ENCODE measurements around the gene ATP6V0E2. TPM values are rescaled to one million over a fixed set of nuclear protein-coding genes. Genes with fewer than 3 reads are reported as not detected.
A peak's percentile ranks its signal among the peaks of the same experiment; 100 is the strongest.
"Not testable (repeated sequence)": the region's sequence is repeated elsewhere in the genome, so short reads cannot be mapped to it uniquely, and the experiment has no call there.

ATP6V0E2 gene
- polyA plus RNA-seq, 2 donors, result 5.3 to 9.8 TPM

GRCh38 chr7:149830527-149830926 lies 43.2 kb upstream of the ATP6V0E2 start:
- not testable (repeated sequence) for H3K27me3 ChIP-seq (ENCODE audit: control insufficient read depth in 1 of 2, insufficient read depth in 2 of 2, low read length in 2 of 2); H3K4me3 ChIP-seq (ENCODE audit: low read depth in 1 of 2, low read length in 2 of 2); H3K36me3 ChIP-seq (ENCODE audit: control insufficient read depth in 2 of 2, insufficient read depth in 2 of 2, low read length in 1 of 2); H3K27ac ChIP-seq (ENCODE audit: low read depth in 2 of 2, low read length in 1 of 2); H3K9me3 ChIP-seq (ENCODE audit: control insufficient read depth in 2 of 2, insufficient read depth in 1 of 2, low read depth in 1 of 2, low read length in 1 of 2)
- H3K4me1 ChIP-seq (ENCODE audit: control insufficient read depth in 2 of 2, insufficient read depth in 2 of 2, low read length in 1 of 2), result peaks cover 4 to 10% of the 10 kb centered on the region in 2 donors
- WGBS, 2 donors, result 33 to 43% methylated on average over 1 of the region's 1 CpG

GRCh38 chr7:149830997-149831740 lies 42.6 kb upstream of the ATP6V0E2 start:
- H3K4me1 ChIP-seq (ENCODE audit: control insufficient read depth in 2 of 2, insufficient read depth in 2 of 2, low read length in 1 of 2), result peaks cover 4 to 6% of the 10 kb centered on the region in 2 donors
- H3K27ac ChIP-seq (ENCODE audit: low read depth in 2 of 2, low read length in 1 of 2), result no peak overlapping the region
- 37 to 53% methylated on average over 11 of the region's 11 CpGs for WGBS, 2 donors
- H3K9me3 ChIP-seq (ENCODE audit: control insufficient read depth in 2 of 2, insufficient read depth in 1 of 2, low read depth in 1 of 2, low read length in 1 of 2), result no peaks in the 10 kb centered on the region
- no peaks in the 10 kb centered on the region for H3K27me3 ChIP-seq (ENCODE audit: control insufficient read depth in 1 of 2, insufficient read depth in 2 of 2, low read length in 2 of 2)
- H3K4me3 ChIP-seq (ENCODE audit: low read depth in 1 of 2, low read length in 2 of 2), result no peak overlapping the region
- H3K36me3 ChIP-seq (ENCODE audit: control insufficient read depth in 2 of 2, insufficient read depth in 2 of 2, low read length in 1 of 2), result no peaks in the 10 kb centered on the region

GRCh38 chr7:149831741-149832219 lies 42.0 kb upstream of the ATP6V0E2 start:
- Histone ChIP-seq H3K36me3 (ENCODE audit: control insufficient read depth in 2 of 2, insufficient read depth in 2 of 2, low read length in 1 of 2) (no peaks in the 10 kb centered on the region), H3K4me3 (ENCODE audit: low read depth in 1 of 2, low read length in 2 of 2) (no peak overlapping the region), H3K27ac (ENCODE audit: low read depth in 2 of 2, low read length in 1 of 2) (no peak overlapping the region), H3K27me3 (ENCODE audit: control insufficient read depth in 1 of 2, insufficient read depth in 2 of 2, low read length in 2 of 2) (no peaks in the 10 kb centered on the region), H3K4me1 (ENCODE audit: control insufficient read depth in 2 of 2, insufficient read depth in 2 of 2, low read length in 1 of 2) (peaks cover under 1 to 4% of the 10 kb centered on the region in 2 donors), H3K9me3 (ENCODE audit: control insufficient read depth in 2 of 2, insufficient read depth in 1 of 2, low read depth in 1 of 2, low read length in 1 of 2) (no peaks in the 10 kb centered on the region)
- WGBS, 2 donors, result 77 to 81% methylated on average over 9 of the region's 9 CpGs

- no peak overlapping the region for H3K4me3 ChIP-seq (ENCODE audit: low read depth in 1 of 2, low read length in 2 of 2)
- H3K4me1 ChIP-seq (ENCODE audit: control insufficient read depth in 2 of 2, insufficient read depth in 2 of 2, low read length in 1 of 2), result peaks cover 0 to 4% of the 10 kb centered on the region in 2 donors
- WGBS, 2 donors, result 66 to 70% methylated on average over 13 of the region's 13 CpGs
- H3K9me3 ChIP-seq (ENCODE audit: control insufficient read depth in 2 of 2, insufficient read depth in 1 of 2, low read depth in 1 of 2, low read length in 1 of 2), result no peaks in the 10 kb centered on the region
- H3K27me3 ChIP-seq (ENCODE audit: control insufficient read depth in 1 of 2, insufficient read depth in 2 of 2, low read length in 2 of 2), result no peaks in the 10 kb centered on the region
- no peaks in the 10 kb centered on the region for H3K36me3 ChIP-seq (ENCODE audit: control insufficient read depth in 2 of 2, insufficient read depth in 2 of 2, low read length in 1 of 2)
- H3K27ac ChIP-seq (ENCODE audit: low read depth in 2 of 2, low read length in 1 of 2), result no peak overlapping the region
Observed at GRCh38 chr7:149832332-149833041, 41.3 kb upstream of the ATP6V0E2 start.

- Histone ChIP-seq H3K9me3 (ENCODE audit: control insufficient read depth in 2 of 2, insufficient read depth in 1 of 2, low read depth in 1 of 2, low read length in 1 of 2) (no peaks in the 10 kb centered on the region), H3K27ac (ENCODE audit: low read depth in 2 of 2, low read length in 1 of 2) (no peak overlapping the region), H3K4me1 (ENCODE audit: control insufficient read depth in 2 of 2, insufficient read depth in 2 of 2, low read length in 1 of 2) (no peaks in the 10 kb centered on the region), H3K36me3 (ENCODE audit: control insufficient read depth in 2 of 2, insufficient read depth in 2 of 2, low read length in 1 of 2) (no peaks in the 10 kb centered on the region), H3K27me3 (ENCODE audit: control insufficient read depth in 1 of 2, insufficient read depth in 2 of 2, low read length in 2 of 2) (no peaks in the 10 kb centered on the region), H3K4me3 (ENCODE audit: low read depth in 1 of 2, low read length in 2 of 2) (no peak overlapping the region)
- 83% methylated on average over 12 of the region's 12 CpGs for WGBS, 2 donors
Observed at GRCh38 chr7:149833495-149834130, 40.2 kb upstream of the ATP6V0E2 start.

GRCh38 chr7:149834601-149835000 lies 39.2 kb upstream of the ATP6V0E2 start:
- Histone ChIP-seq H3K27ac (ENCODE audit: low read depth in 2 of 2, low read length in 1 of 2) (no peak overlapping the region), H3K36me3 (ENCODE audit: control insufficient read depth in 2 of 2, insufficient read depth in 2 of 2, low read length in 1 of 2) (no peaks in the 10 kb centered on the region), H3K9me3 (ENCODE audit: control insufficient read depth in 2 of 2, insufficient read depth in 1 of 2, low read depth in 1 of 2, low read length in 1 of 2) (no peaks in the 10 kb centered on the region), H3K27me3 (ENCODE audit: control insufficient read depth in 1 of 2, insufficient read depth in 2 of 2, low read length in 2 of 2) (no peaks in the 10 kb centered on the region), H3K4me3 (ENCODE audit: low read depth in 1 of 2, low read length in 2 of 2) (no peak overlapping the region), H3K4me1 (ENCODE audit: control insufficient read depth in 2 of 2, insufficient read depth in 2 of 2, low read length in 1 of 2) (peaks cover 0 to 2% of the 10 kb centered on the region in 2 donors)
- 85 to 88% methylated on average over 8 of the region's 8 CpGs for WGBS, 2 donors

GRCh38 chr7:149836434-149836833 lies 37.3 kb upstream of the ATP6V0E2 start:
- Histone ChIP-seq H3K4me1 (ENCODE audit: control insufficient read depth in 2 of 2, insufficient read depth in 2 of 2, low read length in 1 of 2) (peaks cover 0 to 2% of the 10 kb centered on the region in 2 donors), H3K4me3 (ENCODE audit: low read depth in 1 of 2, low read length in 2 of 2) (no peak overlapping the region), H3K27me3 (ENCODE audit: control insufficient read depth in 1 of 2, insufficient read depth in 2 of 2, low read length in 2 of 2) (no peaks in the 10 kb centered on the region), H3K9me3 (ENCODE audit: control insufficient read depth in 2 of 2, insufficient read depth in 1 of 2, low read depth in 1 of 2, low read length in 1 of 2) (no peaks in the 10 kb centered on the region), H3K27ac (ENCODE audit: low read depth in 2 of 2, low read length in 1 of 2) (no peak overlapping the region), H3K36me3 (ENCODE audit: control insufficient read depth in 2 of 2, insufficient read depth in 2 of 2, low read length in 1 of 2) (no peaks in the 10 kb centered on the region)
- 84 to 89% methylated on average over 1 of the region's 1 CpG for WGBS, 2 donors

- Histone ChIP-seq H3K4me1 (ENCODE audit: control insufficient read depth in 2 of 2, insufficient read depth in 2 of 2, low read length in 1 of 2) (peaks cover 0 to 2% of the 10 kb centered on the region in 2 donors), H3K4me3 (ENCODE audit: low read depth in 1 of 2, low read length in 2 of 2) (no peak overlapping the region), H3K27ac (ENCODE audit: low read depth in 2 of 2, low read length in 1 of 2) (no peak overlapping the region), H3K36me3 (ENCODE audit: control insufficient read depth in 2 of 2, insufficient read depth in 2 of 2, low read length in 1 of 2) (no peaks in the 10 kb centered on the region), H3K27me3 (ENCODE audit: control insufficient read depth in 1 of 2, insufficient read depth in 2 of 2, low read length in 2 of 2) (no peaks in the 10 kb centered on the region), H3K9me3 (ENCODE audit: control insufficient read depth in 2 of 2, insufficient read depth in 1 of 2, low read depth in 1 of 2, low read length in 1 of 2) (no peaks in the 10 kb centered on the region)
- WGBS, 2 donors, result 35 to 39% methylated on average over 17 of the region's 17 CpGs
Observed at GRCh38 chr7:149837564-149838223, 36.1 kb upstream of the ATP6V0E2 start.

- H3K36me3 ChIP-seq (ENCODE audit: control insufficient read depth in 2 of 2, insufficient read depth in 2 of 2, low read length in 1 of 2), result no peaks in the 10 kb centered on the region
- WGBS, 2 donors, result 0% methylated on average over 66 to 86 of the region's 86 CpGs
Observed at GRCh38 chr7:149838224-149838991, 35.4 kb upstream of the ATP6V0E2 start, which contains the start of gene ZNF862. ZNF862 (plus strand) TSS chr7:149838375; CDS start chr7:149838612, 237 bp downstream.

More at GRCh38 chr7:149838224-149838991, 35.4 kb upstream of the ATP6V0E2 start, which contains the start of gene ZNF862:
- peak within 1 kb of the TSS; percentile 85 to 86 for H3K27ac ChIP-seq (ENCODE audit: low read depth in 2 of 2, low read length in 1 of 2)
- peak within 1 kb of the TSS; percentile 82 to 93 for H3K4me3 ChIP-seq (ENCODE audit: low read depth in 1 of 2, low read length in 2 of 2)
- no peaks in the 10 kb centered on the region for H3K27me3 ChIP-seq (ENCODE audit: control insufficient read depth in 1 of 2, insufficient read depth in 2 of 2, low read length in 2 of 2)
- peaks cover 0 to 2% of the 10 kb centered on the region in 2 donors for H3K4me1 ChIP-seq (ENCODE audit: control insufficient read depth in 2 of 2, insufficient read depth in 2 of 2, low read length in 1 of 2)
- H3K9me3 ChIP-seq (ENCODE audit: control insufficient read depth in 2 of 2, insufficient read depth in 1 of 2, low read depth in 1 of 2, low read length in 1 of 2), result no peaks in the 10 kb centered on the region

All from esophagus (tissue), 2 donors.